ENCODE data around the gene GBP2.

GBP2 gene

GRCh38 chr1:89064632-89065031 is 61.3 kb downstream of the GBP2 start:
- DNase-seq, result no peak

- no peak for DNase-seq
These were observed 62.8 kb downstream of the GBP2 start for GRCh38 chr1:89063094-89063493.

DNA sequence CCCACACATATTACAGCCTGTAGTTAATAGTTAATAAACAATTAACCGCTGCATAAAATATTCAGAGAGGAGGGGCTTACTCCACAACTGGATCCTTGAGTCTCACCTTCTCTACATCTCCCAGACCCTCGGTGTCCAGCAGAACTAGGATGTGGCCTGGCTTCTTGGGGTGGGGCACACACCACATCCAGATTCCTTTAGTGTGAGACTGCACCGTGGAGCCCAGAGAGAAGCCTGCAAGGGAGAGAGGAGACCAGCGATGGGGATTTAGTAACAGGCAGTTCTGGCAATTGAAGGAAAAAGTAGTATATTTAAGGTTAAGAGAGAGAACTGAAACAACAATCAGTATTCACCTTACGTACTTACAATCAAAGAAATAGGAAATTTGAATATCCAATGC is 65.8 kb downstream of the GBP2 start:
- no peak for DNase-seq

Measured in GOT3 (cell line).